NT2/D1 (cell line): ENCODE results near the gene NSMF.

Experiments
- SUZ12 ChIP-seq: IDR thresholded peaks from 2 replicates; pipeline ENCODE4 v1.6.1; 2011; ENCODE audit not compliant: insufficient read length, insufficient read depth; ENCODE audit errors: extremely low read depth
- ZNF274 ChIP-seq: IDR thresholded peaks from 2 replicates; pipeline ENCODE4 v1.6.1; 2011; ENCODE audit warnings: mild to moderate bottlenecking, low read depth, low read length

GRCh38 chr9:137447722-137448601 is 11.2 kb downstream of the NSMF start:
- TF ChIP-seq ZNF274 (no peak), SUZ12 (no peak)
